ENCODE results near the gene LCN9. TPM values are rescaled to one million over a fixed set of nuclear protein-coding genes. Genes with fewer than 3 reads are reported as not detected.

LCN9 gene
- total RNA-seq, 1 experiment from 2014 or later, result 0.52 TPM

- Histone ChIP-seq H2AK5ac (ENCODE audit: insufficient read length, low read length) (no peak overlapping the region), H3K4me1 (ENCODE audit: insufficient read depth, low read length) (no peaks in the 10 kb centered on the region), H3K23me2 (ENCODE audit: insufficient read length, low read depth, low read length, poor library complexity, severe bottlenecking) (no peaks in the 10 kb centered on the region), H3K14ac (ENCODE audit: insufficient read depth, low read length) (no peak overlapping the region), H2BK5ac (ENCODE audit: insufficient read length, low read length) (no peak overlapping the region), H2AFZ (ENCODE audit: low read length) (no peak overlapping the region), H3K56ac (ENCODE audit: insufficient read length, low read depth, low read length) (no peak overlapping the region), H3K18ac (ENCODE audit: insufficient read length, low read depth, low read length) (no peak overlapping the region), H3K27ac (ENCODE audit: insufficient read length, low read depth, low read length) (no peak overlapping the region), H2BK12ac (ENCODE audit: insufficient read length, low read depth, low read length) (no peak overlapping the region), H3K23ac (ENCODE audit: insufficient read length, low read depth, low read length) (no peak overlapping the region), H3K4ac (ENCODE audit: low read depth, low read length) (no peak overlapping the region), H4K5ac (ENCODE audit: insufficient read length, low read depth, low read length) (no peak overlapping the region), H3K79me2 (ENCODE audit: insufficient read depth, low read length) (no peaks in the 10 kb centered on the region), H3K27me3 (ENCODE audit: insufficient read depth, low read length) (no peaks in the 10 kb centered on the region; the same call in 1 of the 2 replicates), H3K9ac (ENCODE audit: extremely low read depth, insufficient read length, low read length) (no peak overlapping the region), H3T11ph (ENCODE audit: low read length) (no peak overlapping the region), H3K9me3 (ENCODE audit: control insufficient read depth, low read depth, low read length) (no peaks in the 10 kb centered on the region), H4K20me1 (ENCODE audit: control insufficient read depth, insufficient read depth, insufficient read length) (no peaks in the 10 kb centered on the region), H3K79me1 (ENCODE audit: insufficient read depth, low read depth, low read length, poor library complexity, severe bottlenecking) (no peaks in the 10 kb centered on the region), H2BK120ac (ENCODE audit: low read depth, low read length, poor library complexity, severe bottlenecking) (no peak overlapping the region), H2BK20ac (ENCODE audit: low read depth, low read length, poor library complexity, severe bottlenecking) (no peak overlapping the region), H4K91ac (ENCODE audit: insufficient read length, low read depth, low read length) (no peak overlapping the region), H4K8ac (replicated peaks; ENCODE audit: insufficient read length, low read depth, low read length) (no peak overlapping the region), H3K4me2 (ENCODE audit: insufficient read depth, insufficient read length, low read length) (no peak overlapping the region), H2BK15ac (ENCODE audit: low read depth, low read length) (no peak overlapping the region)
- H3K27me3 Mint-ChIP-seq (ENCODE audit: low read depth), result peaks cover 26% of the 10 kb centered on the region
- H3K4me1 Mint-ChIP-seq, result peaks cover 2 to 4% of the 10 kb centered on the region in 2 experiments; a peak in 3 of 4 replicates
- no CpG with 5 or more reads among the region's 9 CpGs for WGBS (ENCODE audit: extremely low coverage, insufficient read length, low lambda C conversion rate)
- H3K4me3 Mint-ChIP-seq, result no peak overlapping the region
- no peaks in the 10 kb centered on the region; a peak in 1 of 5 replicates for H3K9me3 Mint-ChIP-seq
- no peak overlapping the region for H3K27ac Mint-ChIP-seq
- TF ChIP-seq, protein P1, sequence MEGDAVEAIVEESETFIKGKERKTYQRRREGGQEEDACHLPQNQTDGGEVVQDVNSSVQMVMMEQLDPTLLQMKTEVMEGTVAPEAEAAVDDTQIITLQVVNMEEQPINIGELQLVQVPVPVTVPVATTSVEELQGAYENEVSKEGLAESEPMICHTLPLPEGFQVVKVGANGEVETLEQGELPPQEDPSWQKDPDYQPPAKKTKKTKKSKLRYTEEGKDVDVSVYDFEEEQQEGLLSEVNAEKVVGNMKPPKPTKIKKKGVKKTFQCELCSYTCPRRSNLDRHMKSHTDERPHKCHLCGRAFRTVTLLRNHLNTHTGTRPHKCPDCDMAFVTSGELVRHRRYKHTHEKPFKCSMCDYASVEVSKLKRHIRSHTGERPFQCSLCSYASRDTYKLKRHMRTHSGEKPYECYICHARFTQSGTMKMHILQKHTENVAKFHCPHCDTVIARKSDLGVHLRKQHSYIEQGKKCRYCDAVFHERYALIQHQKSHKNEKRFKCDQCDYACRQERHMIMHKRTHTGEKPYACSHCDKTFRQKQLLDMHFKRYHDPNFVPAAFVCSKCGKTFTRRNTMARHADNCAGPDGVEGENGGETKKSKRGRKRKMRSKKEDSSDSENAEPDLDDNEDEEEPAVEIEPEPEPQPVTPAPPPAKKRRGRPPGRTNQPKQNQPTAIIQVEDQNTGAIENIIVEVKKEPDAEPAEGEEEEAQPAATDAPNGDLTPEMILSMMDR (conservative IDR thresholded peaks at IDR 0.05), result no peak
- no peak for DNase-seq
- no peaks in the 10 kb centered on the region for H3K36me3 Mint-ChIP-seq (ENCODE audit: insufficient read depth in 1 of 3, low read depth in 3 of 3)
Observed at GRCh38 chr9:135706288-135706687, 43.2 kb downstream of the LCN9 start.
